GM21381 (cell line): Measurements from ENCODE around the gene KRTAP10-8.
"Not testable (repeated sequence)": the region's sequence is repeated elsewhere in the genome, so short reads cannot be mapped to it uniquely, and the experiment has no call there.

Experiments used
- ATAC-seq: cut with Tn5 transposase; IDR thresholded peaks from one replicate; pipeline ENCODE4 v1.9.1; 2021; ENCODE audit warnings: mild to moderate bottlenecking, moderate library complexity; ENCODE audit not compliant: unreplicated experiment

KRTAP10-8 gene

GRCh38 chr21:44643741-44644310 lies 31.9 kb downstream of the KRTAP10-8 start:
- ATAC-seq: no peak

- ATAC-seq: no peak
These were observed 33.0 kb downstream of the KRTAP10-8 start for GRCh38 chr21:44644878-44645277.

GRCh38 chr21:44646366-44647221 lies 34.7 kb downstream of the KRTAP10-8 start, which contains the start of gene KRTAP10-11:
KRTAP10-11 (plus strand) TSS chr21:44646414; CDS start chr21:44646459, 45 bp downstream.
- not testable (repeated sequence) for ATAC-seq

GRCh38 chr21:44647222-44647552 lies 35.3 kb downstream of the KRTAP10-8 start:
- no peak for ATAC-seq

GRCh38 chr21:44648557-44649311 lies 36.9 kb downstream of the KRTAP10-8 start:
- no peak for ATAC-seq

- ATAC-seq: no peak
These were observed 37.7 kb downstream of the KRTAP10-8 start for GRCh38 chr21:44649521-44650100.

GRCh38 chr21:44650265-44650972 lies 38.5 kb downstream of the KRTAP10-8 start:
- ATAC-seq: no peak

- no peak for ATAC-seq
These were observed 39.2 kb downstream of the KRTAP10-8 start for GRCh38 chr21:44650973-44651675.

- ATAC-seq: no peak
These were observed 41.2 kb downstream of the KRTAP10-8 start for GRCh38 chr21:44653123-44653522.

- no peak for ATAC-seq
These were observed 42.0 kb downstream of the KRTAP10-8 start for GRCh38 chr21:44653656-44654575.

- no peak for ATAC-seq
These were observed 42.8 kb downstream of the KRTAP10-8 start, which contains the start of gene KRTAP12-4 for GRCh38 chr21:44654576-44655175. KRTAP12-4 (minus strand) TSS chr21:44654659; CDS start chr21:44654614, 45 bp downstream.

GRCh38 chr21:44656868-44657267 lies 45.0 kb downstream of the KRTAP10-8 start:
- no peak for ATAC-seq

GRCh38 chr21:44657635-44658540 lies 46.0 kb downstream of the KRTAP10-8 start, which contains the start of gene KRTAP12-3:
KRTAP12-3 (plus strand) TSS chr21:44657932; CDS start chr21:44657980, 48 bp downstream.
- ATAC-seq: no peak

GRCh38 chr21:44658541-44658910 lies 46.6 kb downstream of the KRTAP10-8 start:
- ATAC-seq: no peak

- ATAC-seq: no peak
These were observed 47.2 kb downstream of the KRTAP10-8 start for GRCh38 chr21:44658913-44659595.

GRCh38 chr21:44661567-44661966 lies 49.7 kb downstream of the KRTAP10-8 start:
- ATAC-seq: not testable (repeated sequence)
